HG03159 (cell line): ENCODE measurements around the gene RHO.

Experiments
- ATAC-seq: cut with Tn5 transposase; IDR thresholded peaks from one replicate; pipeline ENCODE4 v1.9.1; 2021; ENCODE audit warnings: mild to moderate bottlenecking, moderate library complexity; ENCODE audit not compliant: unreplicated experiment

The RHO gene

DNA sequence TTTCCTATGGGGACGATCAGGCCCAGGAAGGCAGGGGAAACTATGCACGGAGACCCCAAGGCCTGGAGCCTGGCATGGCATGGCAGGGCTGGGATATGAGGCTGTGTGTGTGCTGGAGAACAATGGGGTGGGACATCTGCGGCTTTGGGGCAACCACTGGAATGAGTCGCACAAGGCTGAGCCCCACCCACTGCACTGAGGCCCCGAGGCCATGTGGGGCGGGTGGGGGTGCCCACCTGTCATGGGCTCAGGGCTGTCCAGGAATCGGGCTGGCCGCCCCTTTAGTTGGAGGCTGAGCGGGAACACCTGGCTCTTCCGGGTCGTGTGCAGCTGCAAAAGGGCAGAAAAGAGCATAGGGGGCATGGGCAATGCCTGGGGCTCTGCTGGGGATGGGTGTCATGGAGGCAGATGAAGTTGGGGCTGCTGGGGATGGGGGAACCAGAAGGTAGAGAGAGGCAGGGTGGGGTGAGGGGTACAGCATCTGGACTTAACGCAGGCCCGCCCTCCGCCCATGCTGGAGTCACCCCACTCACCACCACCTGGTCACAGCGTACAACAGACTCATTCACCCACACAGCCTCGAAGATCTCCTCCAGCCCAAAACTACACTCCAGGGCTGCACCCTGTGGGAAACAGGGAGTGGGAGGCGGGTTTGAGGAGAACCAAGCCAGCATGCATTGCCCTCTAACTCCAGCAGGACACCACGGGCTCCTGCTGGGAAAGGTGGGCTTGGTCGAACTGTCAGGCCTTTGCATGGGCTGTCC lies 47.0 kb downstream of the RHO start:
- ATAC-seq = no peak

DNA sequence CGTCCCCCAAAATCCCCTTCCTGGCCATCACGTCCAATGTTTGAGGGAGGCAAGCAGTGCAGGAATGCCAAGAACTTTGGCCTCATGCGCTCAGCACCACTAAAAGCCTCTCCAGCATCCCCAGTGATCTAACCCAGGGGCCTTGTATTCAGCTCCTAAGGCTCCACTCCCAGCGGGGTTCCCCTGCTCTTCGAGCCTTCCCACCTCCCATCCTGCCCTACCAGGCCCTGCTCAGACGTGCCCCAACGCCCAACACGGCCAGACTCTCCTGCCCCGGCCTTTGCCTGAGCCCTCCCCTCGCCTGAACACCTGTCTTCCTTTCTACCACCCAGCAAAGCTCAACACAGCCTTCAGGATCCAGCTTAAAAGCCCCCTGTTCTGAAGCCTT lies 47.6 kb downstream of the RHO start:
- ATAC-seq = no peak

DNA sequence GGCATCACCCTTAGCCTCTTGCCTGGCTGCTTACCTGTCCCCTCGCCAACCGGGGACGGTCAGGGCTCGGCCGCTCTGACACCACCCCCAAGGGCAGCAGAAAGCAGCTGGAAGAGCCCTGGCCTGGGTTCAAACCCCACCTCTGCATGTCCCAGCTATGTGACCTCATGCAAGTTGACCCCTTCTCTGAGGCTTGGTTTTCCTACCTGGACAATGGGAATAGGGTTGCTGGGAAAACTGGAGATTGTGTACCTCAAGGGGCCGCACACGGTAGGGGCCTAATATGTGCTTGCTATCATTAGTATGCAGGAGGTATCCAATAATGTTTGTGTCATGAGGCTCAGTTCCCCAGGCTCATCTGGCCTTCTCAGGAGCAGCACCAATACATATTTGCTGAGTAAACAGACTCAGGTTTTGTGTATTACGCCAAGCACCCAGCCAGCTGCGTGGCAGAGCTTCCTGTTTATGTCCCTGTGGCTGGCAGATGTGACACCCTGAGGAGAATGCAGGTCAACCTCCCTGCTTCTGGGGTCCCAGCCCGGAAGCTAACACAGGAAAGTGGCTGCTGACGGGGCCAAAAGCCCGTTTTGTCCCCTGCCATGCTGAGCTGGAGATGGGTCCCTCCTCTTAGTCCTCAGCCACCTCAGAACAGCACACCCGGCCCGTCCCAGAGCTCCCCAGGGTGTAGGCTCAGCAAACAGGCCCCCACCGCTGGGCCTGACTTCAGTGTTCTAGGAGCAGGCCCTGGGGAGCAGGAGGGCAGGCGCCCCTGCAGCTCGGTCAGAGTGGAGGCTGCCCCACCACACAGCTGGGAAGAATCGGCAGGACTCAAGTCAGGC lies 48.3 kb downstream of the RHO start:
- no peak for ATAC-seq

DNA sequence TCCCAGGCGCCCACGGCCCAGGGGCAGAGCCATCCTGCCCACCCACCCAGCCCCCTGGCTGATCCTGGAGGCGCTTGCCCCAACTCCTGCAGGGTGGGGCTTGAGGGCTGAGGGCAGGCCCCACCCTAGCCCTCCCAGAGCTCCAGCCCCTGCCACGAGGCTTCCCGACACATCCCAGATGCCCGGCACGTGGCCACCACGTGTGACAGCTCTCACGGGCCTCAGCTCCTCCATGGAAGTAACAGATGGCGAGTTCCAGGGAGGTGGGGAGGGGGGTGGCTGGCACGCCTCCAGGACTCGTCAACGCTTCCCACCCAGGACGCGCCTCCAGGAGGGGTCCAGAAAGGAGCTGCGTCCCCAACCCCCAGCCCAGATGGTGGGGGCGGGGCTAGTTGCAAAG lies 48.9 kb downstream of the RHO start:
- ATAC-seq = no peak

DNA sequence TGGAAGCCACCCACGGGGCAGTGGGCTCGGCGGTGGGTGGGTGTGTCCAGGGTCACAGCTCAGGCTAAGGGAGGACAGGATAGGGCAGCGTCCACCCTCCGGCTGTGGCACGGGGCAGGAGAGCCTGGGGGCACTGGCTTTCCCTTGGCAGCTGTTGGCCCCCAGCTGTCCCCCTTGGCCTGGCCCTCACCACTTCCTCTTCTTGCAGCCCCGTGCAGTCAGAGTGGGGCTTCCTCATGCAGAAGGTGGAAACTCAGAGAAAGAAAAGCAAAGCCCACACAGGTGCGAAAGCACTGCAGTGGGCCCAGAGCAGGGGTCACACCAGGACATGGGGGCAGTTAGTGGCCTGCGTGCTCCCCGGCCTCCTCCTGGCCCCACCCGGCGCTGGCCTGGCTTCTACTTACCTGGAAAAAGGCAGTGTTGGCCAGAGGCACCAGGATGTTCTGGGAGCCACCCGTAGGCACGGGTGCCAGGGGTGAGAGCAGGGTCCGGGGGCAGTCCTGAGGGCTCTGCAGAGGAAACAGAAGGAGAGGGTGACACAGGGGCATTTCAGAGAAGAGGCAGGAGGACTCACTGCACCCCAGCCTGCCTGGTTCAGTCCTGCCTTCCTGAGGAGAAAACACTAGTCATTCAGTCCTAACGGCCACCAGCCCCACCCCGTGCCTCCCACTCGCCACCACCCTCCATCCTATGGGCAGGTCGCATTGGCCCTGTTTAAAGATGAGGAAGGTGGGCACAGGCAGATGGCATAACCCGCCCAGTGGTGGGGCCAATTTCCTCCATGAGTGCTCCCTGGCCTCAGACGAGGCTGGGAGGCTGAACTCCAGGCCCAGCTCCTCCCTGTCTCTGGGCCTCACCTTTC lies 49.7 kb downstream of the RHO start:
- ATAC-seq = peak; percentile 74

DNA sequence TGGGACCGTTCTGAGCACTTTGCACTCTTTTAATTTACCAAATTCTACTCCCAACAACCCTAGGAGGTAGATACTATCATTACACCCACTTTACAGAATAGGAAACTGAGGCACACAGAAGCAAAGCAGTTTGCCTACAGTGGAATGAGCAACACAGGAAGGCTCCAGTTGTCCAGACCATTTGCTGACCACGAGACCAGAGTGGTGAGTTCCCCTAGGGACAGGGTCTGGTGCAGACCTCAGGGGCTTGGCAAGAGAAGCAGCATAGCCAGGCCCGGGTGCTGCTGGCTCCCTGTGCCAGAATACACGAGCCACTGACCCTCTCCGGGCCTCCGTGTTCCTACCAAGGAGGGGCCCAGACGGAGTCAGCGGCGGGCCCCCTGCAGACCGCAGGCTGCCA lies 51.6 kb downstream of the RHO start:
- ATAC-seq = no peak

DNA sequence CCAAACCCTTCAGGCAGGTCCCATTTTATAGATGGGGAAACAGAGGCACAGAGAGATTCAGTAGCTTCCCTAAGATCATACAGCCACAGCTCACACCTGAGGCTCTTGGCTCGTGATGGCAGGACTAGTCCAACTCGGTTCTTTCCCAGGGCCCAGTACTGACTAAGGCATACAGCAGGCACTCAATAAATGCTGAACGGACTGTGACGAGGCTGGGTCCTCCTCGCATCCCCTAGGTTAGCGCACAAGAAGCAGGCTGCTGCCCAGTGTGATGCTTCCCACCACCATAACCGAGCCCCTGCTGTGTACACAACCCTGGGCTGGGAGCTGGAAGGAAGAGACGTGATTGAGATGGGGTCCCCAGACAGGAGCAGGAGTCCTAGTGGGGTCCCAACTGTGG lies 53.2 kb downstream of the RHO start:
- ATAC-seq = no peak

DNA sequence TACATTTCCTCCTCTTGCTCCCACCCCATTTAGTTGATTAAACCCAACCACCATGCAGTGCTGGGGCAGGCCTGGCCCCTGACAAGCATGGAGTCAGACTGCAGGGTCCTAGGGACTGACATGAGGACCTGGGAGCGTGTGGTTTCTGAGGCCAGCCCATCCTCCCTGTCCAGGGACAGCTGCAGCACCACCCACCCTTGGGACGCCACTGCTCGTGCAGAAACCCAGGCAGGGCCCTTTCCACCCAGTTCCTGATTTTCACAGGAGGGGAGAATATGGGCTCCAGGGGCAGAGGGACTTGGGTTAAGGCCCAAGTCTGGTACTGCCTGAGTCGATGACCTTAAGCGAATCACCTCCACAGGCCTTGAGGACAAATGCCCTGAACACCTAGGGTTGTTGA lies 54.4 kb downstream of the RHO start:
- no peak for ATAC-seq

DNA sequence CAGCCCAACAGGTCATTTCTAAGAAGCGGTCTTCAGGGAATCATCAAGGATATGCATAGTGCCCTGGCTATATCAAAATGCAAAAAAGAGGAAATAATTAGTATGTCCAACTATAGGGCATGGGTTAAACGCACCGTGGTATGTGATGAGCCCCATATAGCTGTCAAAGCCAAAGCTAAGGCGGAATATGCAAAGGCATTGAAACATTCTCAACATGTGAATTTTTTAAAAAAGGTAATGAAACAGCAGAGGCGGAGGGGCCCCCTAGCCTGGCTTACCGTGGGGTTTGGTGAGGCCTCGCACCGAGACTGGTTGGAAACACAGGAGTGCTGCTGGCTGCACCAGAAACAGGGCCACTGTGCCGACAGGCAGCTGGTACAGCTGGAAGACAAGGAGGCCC lies 54.9 kb downstream of the RHO start:
- no peak for ATAC-seq

DNA sequence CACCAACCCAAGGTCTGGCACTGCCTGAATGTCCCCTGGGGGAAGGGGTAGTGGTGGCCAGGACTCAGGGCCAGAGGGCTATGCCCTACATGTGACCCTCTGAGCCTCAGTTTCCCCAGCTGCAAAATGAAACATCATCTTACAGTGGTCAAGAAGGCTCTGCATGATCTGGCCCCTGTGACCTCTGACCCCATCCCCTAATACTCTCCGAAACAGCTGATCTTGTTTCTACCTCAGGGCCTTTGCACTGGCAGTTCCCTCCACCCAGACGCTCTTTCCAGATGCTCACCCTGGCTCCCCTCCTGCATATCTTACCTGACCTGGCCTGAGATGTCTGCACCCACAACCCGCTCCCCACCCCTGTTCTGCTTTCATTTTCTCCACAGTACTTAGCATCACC lies 56.2 kb downstream of the RHO start:
- no peak for ATAC-seq
